Body of pancreas (tissue), 4 donors: ENCODE measurements around the gene MTA3.

Source experiments
- CTCF ChIP-seq, 7 experiments: fragments of 450-650 bp in 4 of 7; fragments of 200-600 bp in 3 of 7; sonication (generic) in 3 of 7; IDR thresholded peaks; one replicate each; pipeline ENCODE4 v1.5.1; 2016 to 2019; ENCODE audit warnings: antibody characterized with exemption in 7 of 7
- POLR2A ChIP-seq, 3 donors: fragments of 450-650 bp; IDR thresholded peaks; one replicate each; pipeline ENCODE4 v1.6.1; 2016; ENCODE audit warnings: antibody characterized with exemption in 3 of 3, mild to moderate bottlenecking in 2 of 3

DNA sequence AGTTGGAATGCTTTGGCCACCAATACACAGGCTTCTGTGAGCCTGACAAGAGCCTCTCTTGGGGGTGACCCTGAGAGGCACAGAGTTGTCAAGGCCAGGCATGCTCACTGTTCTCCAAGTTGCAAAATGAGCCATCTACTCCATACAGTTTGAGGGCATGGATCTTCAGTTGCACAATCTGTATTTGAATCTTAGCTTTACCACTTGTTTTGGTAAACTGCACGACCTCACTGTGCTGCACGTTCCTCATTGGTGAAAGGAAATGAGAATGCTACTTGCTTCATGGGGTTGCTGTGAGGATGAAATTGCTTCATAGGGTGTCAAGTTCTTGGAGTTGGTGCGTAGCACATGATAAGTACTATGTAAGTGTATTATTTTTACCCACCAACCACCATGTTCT, 235.9 kb downstream of the MTA3 start:
- TF ChIP-seq CTCF (IDR thresholded peaks at IDR 0.05) (no peak), POLR2A (IDR thresholded peaks at IDR 0.05) (no peak)
